T follicular helper cell (primary cell): ENCODE data around the gene UTP25.
"Not testable (repeated sequence)": the region's sequence is repeated elsewhere in the genome, so short reads cannot be mapped to it uniquely, and the experiment has no call there.

ENCODE experiments used
- DNase-seq: peaks from one replicate; pipeline ENCODE4 v3.0.0-alpha.2; 2020; ENCODE audit warnings: low read depth

Gene UTP25

GRCh38 chr1:209896346-209896745 is 68.6 kb downstream of the UTP25 start:
- DNase-seq = no peak

DNA sequence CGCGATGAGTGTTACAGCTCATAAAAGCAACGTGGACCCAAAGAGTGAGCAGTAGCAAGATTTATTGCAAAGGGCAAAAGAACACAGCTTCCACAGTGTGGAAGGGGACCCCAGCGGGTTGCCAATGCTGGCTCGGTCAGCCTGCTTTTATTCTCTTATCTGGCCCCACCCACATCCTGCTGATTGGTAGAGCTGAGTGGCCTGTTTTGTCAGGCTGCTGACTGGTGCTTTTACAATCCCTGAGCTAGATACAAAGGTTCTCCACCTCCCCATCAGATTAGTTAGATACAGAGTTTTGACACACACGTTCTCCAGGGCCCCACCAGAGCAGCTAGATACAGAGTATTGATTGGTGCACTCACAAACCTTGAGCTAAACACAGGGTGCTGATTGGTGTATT is 70.5 kb downstream of the UTP25 start:
- not testable (repeated sequence) for DNase-seq

DNA sequence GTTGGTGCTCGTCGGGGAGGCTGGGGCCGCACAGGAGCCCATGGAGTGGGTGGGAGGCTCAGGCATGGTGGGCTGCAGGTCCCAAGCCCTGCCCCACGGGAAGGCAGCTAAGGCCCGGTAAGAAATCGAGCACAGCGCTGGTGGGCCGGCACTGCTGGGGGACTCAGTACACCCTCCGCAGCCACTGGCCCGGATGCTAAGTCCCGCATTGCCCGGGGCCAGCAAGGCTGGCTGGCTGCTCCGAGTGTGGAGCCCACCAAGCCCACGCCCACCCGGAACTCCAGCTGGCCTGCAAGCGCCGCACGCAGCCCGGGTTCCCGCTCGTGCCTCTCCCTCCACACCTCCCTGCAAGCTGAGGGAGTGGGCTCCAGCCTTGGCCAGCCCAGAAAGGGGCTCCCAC is 71.1 kb downstream of the UTP25 start:
- DNase-seq = not testable (repeated sequence)

DNA sequence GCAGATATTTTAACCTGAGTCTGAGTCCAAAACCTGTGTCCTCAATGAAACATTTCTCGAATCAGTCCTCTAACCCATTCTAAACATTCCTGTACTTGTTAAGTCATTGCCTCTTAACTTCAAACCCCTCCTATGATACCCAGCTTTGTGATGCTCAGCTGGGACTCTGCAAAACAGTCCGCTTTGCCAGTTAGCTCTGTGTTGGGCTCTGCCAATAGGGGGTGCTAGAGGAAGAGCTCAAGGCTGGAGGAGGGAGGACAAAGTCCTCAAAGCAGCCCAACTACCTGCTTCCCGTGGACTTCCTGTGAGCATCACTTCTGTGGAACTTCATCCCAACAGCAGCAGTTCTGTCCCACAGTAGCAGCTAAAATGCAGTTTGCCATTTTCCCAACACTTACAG is 72.2 kb downstream of the UTP25 start:
- DNase-seq = no peak

DNA sequence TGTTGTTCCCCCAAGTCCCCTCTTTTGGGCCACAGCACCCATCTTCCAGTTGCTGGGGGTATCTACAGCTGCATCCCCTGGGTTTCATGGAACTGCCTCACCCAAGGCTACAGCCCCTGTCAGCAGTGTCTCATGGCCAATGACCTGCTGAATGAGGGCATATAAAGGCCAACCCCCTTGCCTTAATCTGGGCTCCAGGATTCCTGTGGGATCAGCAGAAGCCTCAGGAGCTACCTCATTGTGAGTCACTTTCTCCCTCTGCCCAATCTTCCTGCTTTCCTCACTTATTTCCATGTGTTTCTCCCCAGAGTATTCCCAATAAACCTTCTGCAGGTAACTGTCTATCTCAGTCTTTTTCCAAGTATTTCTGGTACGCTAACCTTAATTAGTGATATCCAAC is 73.0 kb downstream of the UTP25 start:
- DNase-seq = no peak

DNA sequence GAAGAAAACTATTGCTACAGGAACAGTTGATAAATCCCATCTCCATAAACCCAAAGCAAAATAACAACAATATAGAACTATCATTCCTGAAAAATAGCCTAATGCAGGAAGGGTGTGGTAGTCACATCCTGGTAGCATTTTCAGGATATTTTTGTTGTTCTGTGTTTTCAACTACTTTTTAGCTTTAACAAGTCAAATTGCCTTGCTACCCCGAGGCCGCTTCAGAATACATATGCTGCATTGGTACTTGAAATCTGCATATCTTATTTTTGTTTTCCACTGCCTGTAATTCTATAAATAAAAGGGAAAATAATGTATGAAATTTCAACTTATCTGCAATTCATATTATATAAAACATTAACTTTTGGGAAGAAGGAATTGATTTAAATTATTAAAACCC is 73.4 kb downstream of the UTP25 start:
- DNase-seq = no peak

- DNase-seq = not testable (repeated sequence)
These were observed 77.0 kb downstream of the UTP25 start for GRCh38 chr1:209904774-209905173.
